Subcutaneous adipose tissue (tissue), 4 donors: ENCODE results near the gene PNN. TPM values are rescaled to one million over a fixed set of nuclear protein-coding genes. Genes with fewer than 3 reads are reported as not detected.

Experiments used
- total RNA-seq, 4 donors: library from RNA; depleted of rRNA; stranded (reverse); fragments of >200 nt; gene quantifications; one replicate each; pipeline ENCODE4 v1.1.0, GENCODE V29; 2016
- TF ChIP-seq, protein P1 (sequence below): fragments of 450-650 bp; IDR thresholded peaks from one replicate; pipeline ENCODE4 v1.5.1; 2016; ENCODE audit warnings: low read depth, mild to moderate bottlenecking, control low read depth, antibody characterized with exemption, moderate library complexity

The PNN gene
- total RNA-seq, 4 donors from 2014 or later = 24.7 to 39.2 (median 29.0) TPM

DNA sequence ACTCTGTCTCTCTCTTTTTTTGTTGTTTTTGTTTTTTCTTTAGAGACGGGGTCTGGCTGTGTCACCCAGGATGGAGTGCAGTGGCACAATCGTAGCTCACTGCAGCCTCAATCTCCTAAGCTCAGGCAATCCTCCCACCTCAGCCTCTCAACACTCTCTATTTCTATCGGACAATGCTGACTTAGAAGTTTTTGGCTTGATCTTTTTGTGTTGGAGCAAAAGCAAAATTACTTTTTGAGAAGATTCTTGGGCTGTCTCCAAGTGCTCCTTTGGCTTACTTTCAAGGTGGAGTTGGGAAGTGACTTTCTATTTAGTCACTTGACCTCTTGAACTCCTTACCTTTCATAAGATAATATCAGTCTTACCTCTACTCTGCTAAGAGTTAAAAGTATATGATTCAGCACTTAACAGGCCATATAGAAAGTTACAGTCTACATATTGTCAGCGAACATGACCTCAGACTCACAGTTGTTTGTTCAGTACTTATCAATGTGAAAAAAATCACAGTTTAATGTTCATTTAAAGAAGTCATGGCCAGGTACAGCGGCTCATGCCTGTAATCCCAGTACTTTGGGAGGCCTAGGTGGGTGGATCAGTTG, 43.2 kb downstream of the PNN start:
- TF ChIP-seq, protein P1, sequence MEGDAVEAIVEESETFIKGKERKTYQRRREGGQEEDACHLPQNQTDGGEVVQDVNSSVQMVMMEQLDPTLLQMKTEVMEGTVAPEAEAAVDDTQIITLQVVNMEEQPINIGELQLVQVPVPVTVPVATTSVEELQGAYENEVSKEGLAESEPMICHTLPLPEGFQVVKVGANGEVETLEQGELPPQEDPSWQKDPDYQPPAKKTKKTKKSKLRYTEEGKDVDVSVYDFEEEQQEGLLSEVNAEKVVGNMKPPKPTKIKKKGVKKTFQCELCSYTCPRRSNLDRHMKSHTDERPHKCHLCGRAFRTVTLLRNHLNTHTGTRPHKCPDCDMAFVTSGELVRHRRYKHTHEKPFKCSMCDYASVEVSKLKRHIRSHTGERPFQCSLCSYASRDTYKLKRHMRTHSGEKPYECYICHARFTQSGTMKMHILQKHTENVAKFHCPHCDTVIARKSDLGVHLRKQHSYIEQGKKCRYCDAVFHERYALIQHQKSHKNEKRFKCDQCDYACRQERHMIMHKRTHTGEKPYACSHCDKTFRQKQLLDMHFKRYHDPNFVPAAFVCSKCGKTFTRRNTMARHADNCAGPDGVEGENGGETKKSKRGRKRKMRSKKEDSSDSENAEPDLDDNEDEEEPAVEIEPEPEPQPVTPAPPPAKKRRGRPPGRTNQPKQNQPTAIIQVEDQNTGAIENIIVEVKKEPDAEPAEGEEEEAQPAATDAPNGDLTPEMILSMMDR = no peak

DNA sequence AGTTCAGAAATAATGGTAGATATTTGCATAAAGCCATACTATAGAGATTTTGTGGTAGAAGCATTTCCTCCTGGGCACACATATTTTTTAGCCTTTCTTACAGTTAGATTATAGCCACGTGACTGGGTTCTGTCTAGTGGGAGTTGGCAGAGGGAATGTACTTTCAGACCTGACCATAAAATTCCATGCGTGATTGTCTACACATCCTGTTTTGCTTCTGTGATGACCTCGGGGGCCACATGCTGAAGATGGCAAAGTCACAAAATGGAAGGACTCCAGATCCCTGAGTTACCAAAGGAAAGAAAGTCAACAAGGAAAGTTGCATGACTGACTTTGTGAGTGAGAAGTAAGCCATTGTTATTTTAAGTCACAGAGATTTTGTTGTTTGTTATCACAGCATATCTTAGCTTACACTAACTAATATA, 44.0 kb downstream of the PNN start:
- TF ChIP-seq, protein P1 = no peak

DNA sequence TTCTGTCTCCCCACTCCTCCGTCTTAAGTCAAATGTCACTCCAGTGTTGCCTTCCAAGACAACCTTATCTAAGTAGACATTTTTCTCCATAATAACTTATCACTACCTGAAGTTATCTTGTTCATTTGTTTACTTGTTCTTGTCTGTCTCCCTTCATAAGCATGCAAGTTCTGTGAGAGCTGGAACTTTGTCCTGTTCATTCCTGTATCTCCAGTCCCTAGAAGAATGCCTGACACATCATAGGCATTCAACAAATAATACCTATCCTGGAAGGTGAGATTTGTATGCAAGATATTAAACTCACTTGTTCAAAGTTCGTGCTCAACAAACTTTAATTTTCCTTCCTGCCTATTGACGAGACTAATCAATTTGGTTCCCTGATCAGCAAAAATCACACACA, 53.0 kb downstream of the PNN start:
- TF ChIP-seq, protein P1 = no peak

DNA sequence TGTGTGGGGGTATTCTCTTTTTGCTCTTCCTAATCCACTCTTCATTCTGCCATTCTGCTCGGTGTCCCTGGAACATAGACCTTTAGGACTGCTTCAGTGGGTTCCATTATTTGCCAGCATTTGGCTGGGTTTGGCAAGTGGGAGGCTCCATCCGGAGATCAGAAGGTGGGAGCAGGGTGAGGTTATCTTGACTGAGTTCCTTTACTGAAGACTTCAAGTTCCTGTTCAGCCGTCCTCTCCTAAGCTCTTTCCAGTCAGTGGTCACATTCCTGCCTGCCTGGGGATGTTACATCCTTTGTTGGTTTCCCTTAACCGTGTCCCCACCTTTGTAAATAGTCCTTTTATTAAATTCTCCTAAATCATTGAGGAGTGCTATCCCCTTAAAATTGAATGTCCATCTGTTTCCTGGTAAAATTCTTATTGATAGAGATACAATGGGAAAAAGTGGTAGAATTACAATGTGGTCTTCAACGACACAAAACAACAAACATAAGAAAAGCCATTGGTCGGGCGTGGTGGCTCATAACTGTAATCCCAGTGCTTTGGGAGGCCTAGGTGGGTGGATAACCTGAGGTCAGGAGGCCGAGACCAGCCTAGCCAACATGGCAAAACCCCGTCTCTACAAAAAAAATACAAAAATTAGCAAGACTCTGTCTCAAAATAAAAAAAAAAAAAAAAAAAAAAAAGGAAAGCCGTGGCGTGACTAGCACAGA, 53.6 kb downstream of the PNN start:
- TF ChIP-seq, protein P1 = no peak

DNA sequence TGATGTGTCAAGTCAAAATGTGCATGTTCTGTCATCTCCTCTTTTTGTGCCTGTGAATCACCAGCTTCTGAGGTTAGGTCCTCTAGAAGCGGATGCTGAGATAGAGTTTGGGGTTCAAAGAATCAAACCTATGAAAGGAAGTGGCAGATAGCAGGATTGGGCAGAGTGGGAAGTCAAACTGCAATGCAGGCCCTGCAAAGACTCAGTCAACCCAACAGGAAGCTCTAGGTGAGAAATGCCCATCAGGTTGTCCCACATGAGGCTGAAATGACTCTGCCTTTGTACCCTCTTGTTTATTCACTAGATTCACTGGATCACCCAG, 54.1 kb downstream of the PNN start:
- TF ChIP-seq, protein P1 = no peak

DNA sequence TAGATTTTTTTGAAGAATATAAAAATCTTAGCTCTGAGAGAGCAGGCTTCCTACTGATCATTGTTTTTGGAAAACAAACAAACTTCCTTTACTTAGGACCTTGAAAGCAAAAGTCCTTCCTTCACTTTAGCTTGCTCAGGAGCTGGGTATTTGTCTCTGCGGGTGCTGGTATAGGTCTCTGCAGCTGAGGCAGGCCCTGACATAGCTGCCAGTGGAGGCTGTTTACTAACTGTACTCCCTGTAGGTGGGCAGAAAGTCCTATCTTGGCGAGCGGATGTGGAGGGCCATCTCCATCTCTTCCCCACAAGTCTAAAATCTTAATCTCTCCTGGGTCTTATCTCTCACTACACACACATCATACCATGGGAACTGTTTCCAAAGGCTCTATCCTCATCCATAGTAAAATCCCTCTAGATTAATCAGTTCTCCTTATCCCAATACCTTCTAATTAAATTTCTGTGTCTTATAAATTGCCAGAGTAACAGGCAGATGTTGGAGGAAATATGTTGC, 54.6 kb downstream of the PNN start:
- TF ChIP-seq, protein P1 = no peak

DNA sequence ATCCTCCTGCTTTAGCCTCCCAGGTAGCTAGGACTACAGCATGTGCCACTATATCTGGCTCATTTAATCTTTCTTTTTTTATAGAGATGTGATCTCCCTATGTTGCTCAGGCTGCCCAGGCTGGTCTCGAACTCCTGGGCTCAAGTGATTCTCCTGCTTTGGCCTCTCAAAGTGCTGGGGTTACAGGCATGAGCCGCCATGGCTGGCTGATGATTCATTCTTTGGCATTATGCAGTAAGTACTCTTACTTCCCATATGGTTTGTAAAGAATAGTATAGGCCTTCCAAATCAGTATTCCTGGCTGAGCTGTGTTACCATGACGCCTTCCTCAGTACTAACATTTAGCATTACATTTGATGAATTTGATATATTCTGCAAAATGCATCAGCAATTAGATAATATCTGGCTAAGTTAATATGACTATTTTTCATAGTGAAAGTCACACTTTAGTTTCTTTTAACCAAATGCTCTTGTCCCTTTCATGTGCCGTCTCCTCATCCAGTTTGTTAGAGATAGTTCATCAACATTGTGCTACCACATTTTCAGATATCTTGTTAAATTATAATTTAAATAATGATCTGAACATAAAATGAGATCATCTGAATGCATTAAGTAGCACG, 55.5 kb downstream of the PNN start:
- TF ChIP-seq, protein P1 = no peak
